ENCODE results near the gene EID3.
A peak's percentile ranks its signal among the peaks of the same experiment; 100 is the strongest.

DNA sequence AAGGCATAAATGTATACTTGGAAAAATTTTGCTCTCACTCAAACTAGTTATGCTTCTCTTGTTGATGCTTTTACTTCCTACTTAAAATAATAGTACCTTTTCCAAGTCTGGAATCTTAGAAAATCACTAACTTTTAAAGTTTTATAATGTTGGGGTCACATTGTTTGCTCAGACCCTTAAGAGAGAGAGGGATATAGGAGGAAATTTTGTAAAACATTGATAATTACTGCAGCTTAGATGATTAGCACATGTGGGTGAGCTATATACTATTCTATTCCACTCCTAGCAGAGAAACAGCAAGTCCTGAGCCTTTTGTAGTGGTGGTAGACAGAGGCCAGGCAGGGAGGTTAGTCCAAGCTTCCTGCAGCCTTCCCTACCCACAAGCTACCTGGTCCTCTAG lies 13.4 kb downstream of the EID3 start:
- TF ChIP-seq, protein P1, sequence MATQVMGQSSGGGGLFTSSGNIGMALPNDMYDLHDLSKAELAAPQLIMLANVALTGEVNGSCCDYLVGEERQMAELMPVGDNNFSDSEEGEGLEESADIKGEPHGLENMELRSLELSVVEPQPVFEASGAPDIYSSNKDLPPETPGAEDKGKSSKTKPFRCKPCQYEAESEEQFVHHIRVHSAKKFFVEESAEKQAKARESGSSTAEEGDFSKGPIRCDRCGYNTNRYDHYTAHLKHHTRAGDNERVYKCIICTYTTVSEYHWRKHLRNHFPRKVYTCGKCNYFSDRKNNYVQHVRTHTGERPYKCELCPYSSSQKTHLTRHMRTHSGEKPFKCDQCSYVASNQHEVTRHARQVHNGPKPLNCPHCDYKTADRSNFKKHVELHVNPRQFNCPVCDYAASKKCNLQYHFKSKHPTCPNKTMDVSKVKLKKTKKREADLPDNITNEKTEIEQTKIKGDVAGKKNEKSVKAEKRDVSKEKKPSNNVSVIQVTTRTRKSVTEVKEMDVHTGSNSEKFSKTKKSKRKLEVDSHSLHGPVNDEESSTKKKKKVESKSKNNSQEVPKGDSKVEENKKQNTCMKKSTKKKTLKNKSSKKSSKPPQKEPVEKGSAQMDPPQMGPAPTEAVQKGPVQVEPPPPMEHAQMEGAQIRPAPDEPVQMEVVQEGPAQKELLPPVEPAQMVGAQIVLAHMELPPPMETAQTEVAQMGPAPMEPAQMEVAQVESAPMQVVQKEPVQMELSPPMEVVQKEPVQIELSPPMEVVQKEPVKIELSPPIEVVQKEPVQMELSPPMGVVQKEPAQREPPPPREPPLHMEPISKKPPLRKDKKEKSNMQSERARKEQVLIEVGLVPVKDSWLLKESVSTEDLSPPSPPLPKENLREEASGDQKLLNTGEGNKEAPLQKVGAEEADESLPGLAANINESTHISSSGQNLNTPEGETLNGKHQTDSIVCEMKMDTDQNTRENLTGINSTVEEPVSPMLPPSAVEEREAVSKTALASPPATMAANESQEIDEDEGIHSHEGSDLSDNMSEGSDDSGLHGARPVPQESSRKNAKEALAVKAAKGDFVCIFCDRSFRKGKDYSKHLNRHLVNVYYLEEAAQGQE (IDR thresholded peaks at IDR 0.05; ENCODE audit: low read depth) = no peak
- TF ChIP-seq, protein P2, sequence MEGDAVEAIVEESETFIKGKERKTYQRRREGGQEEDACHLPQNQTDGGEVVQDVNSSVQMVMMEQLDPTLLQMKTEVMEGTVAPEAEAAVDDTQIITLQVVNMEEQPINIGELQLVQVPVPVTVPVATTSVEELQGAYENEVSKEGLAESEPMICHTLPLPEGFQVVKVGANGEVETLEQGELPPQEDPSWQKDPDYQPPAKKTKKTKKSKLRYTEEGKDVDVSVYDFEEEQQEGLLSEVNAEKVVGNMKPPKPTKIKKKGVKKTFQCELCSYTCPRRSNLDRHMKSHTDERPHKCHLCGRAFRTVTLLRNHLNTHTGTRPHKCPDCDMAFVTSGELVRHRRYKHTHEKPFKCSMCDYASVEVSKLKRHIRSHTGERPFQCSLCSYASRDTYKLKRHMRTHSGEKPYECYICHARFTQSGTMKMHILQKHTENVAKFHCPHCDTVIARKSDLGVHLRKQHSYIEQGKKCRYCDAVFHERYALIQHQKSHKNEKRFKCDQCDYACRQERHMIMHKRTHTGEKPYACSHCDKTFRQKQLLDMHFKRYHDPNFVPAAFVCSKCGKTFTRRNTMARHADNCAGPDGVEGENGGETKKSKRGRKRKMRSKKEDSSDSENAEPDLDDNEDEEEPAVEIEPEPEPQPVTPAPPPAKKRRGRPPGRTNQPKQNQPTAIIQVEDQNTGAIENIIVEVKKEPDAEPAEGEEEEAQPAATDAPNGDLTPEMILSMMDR (IDR thresholded peaks at IDR 0.05 in 2 of 3, conservative IDR thresholded peaks at IDR 0.05 in 1 of 3; ENCODE audit: borderline replicate concordance in 1 of 3, insufficient read depth in 1 of 3, low read depth in 2 of 3, low read length in 2 of 3) = no peak
- no peak for TF ChIP-seq YY1 (IDR thresholded peaks at IDR 0.05; ENCODE audit: extremely low read depth, insufficient replicate concordance, low read depth, low read length)
- no peak for TF ChIP-seq POLR2A (IDR thresholded peaks at IDR 0.05; ENCODE audit: borderline replicate concordance, extremely low read depth, insufficient read depth, insufficient read length)
- TF ChIP-seq EZH2 (IDR thresholded peaks at IDR 0.05) = no peak
- TF ChIP-seq ZNF274 (IDR thresholded peaks at IDR 0.05; ENCODE audit: low read depth, low read length) = no peak
- no peak for TF ChIP-seq SP1 (IDR thresholded peaks at IDR 0.05; ENCODE audit: low read depth)
- TF ChIP-seq POLR2AphosphoS5 (IDR thresholded peaks at IDR 0.05; ENCODE audit: low read depth, low read length) = peak; percentile 19; the same call in 1 of the 2 replicates
